Measurements from ENCODE around the gene ATP2A2. TPM values are rescaled to one million over a fixed set of nuclear protein-coding genes. Genes with fewer than 3 reads are reported as not detected.

Gene ATP2A2
- total RNA-seq, 1 experiment from 2014 or later, result 239 TPM

DNA sequence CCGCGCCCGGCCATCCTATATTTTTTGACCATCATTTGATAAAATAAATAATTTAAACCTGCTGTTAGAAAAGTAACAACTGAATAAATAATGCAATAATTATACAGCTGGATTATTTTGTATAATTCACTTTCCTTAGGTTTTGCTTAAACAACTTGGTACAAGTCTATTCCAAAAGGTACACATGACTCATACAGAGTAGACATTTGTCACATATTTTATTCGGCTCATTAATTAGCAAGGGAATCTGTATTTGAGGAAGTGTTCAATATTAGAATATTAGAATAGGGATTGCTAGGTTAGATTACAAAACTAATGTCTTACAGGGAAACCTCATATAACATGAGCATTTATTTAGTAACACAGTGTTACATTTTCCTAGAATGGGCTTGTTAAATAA is 48.7 kb downstream of the ATP2A2 start (continued):
- TF ChIP-seq, protein P1, sequence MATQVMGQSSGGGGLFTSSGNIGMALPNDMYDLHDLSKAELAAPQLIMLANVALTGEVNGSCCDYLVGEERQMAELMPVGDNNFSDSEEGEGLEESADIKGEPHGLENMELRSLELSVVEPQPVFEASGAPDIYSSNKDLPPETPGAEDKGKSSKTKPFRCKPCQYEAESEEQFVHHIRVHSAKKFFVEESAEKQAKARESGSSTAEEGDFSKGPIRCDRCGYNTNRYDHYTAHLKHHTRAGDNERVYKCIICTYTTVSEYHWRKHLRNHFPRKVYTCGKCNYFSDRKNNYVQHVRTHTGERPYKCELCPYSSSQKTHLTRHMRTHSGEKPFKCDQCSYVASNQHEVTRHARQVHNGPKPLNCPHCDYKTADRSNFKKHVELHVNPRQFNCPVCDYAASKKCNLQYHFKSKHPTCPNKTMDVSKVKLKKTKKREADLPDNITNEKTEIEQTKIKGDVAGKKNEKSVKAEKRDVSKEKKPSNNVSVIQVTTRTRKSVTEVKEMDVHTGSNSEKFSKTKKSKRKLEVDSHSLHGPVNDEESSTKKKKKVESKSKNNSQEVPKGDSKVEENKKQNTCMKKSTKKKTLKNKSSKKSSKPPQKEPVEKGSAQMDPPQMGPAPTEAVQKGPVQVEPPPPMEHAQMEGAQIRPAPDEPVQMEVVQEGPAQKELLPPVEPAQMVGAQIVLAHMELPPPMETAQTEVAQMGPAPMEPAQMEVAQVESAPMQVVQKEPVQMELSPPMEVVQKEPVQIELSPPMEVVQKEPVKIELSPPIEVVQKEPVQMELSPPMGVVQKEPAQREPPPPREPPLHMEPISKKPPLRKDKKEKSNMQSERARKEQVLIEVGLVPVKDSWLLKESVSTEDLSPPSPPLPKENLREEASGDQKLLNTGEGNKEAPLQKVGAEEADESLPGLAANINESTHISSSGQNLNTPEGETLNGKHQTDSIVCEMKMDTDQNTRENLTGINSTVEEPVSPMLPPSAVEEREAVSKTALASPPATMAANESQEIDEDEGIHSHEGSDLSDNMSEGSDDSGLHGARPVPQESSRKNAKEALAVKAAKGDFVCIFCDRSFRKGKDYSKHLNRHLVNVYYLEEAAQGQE (IDR thresholded peaks at IDR 0.05; ENCODE audit: low read depth), result no peak
- TF ChIP-seq TCF7L2 (IDR thresholded peaks at IDR 0.05; ENCODE audit: borderline replicate concordance, extremely low read depth, insufficient read depth, insufficient read length) (no peak), YY1 (IDR thresholded peaks at IDR 0.05; ENCODE audit: extremely low read depth, insufficient replicate concordance, low read depth, low read length) (no peak), SRF (IDR thresholded peaks at IDR 0.05; ENCODE audit: low read depth) (no peak)
- TF ChIP-seq, protein P2, sequence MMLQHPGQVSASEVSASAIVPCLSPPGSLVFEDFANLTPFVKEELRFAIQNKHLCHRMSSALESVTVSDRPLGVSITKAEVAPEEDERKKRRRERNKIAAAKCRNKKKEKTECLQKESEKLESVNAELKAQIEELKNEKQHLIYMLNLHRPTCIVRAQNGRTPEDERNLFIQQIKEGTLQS (IDR thresholded peaks at IDR 0.05), result no peak

DNA sequence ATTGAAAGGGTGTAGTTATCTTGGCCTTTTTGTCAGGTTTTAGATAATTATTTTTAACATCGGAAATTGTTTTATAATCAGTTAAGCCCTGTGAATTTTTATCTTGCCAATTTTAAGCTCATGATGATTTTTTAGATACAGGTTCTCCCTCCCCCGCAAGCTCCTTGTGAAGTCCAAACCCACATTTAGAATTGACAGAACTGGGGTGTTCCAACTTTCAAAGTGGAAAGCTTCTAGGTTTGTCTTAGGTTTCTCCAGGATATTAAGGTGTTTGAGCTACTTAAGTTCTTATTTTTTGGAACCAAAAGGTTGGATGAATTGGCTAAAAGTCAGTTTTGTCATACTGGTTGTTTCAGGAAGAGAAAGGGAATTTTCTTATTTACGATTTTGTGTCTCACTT is 49.1 kb downstream of the ATP2A2 start:
- intact Hi-C loops (cut with micrococcal nuclease), result no loop called here
- ChIA-PET POLR2A (no interaction called here), CTCF (interaction anchor here (0.8 kb wide), 1 partner anchor 101 kb away, joined by 4 read pairs; no protein-coding TSS in a partner anchor), RAD21 (ENCODE audit: low non-redundant PET in 1 of 2, low total read pairs in 2 of 2, uncharacterized antibody in 2 of 2, unreplicated experiment in 2 of 2) (no interaction called here)
- TF ChIP-seq CBX3 (IDR thresholded peaks at IDR 0.05; ENCODE audit: low read depth) (no peak), EGR1 (IDR thresholded peaks at IDR 0.05; ENCODE audit: low read depth) (no peak), FOSL1 (IDR thresholded peaks at IDR 0.05; ENCODE audit: low read depth) (no peak), JUND (IDR thresholded peaks at IDR 0.05) (no peak), EZH2phosphoT487 (IDR thresholded peaks at IDR 0.05; ENCODE audit: borderline replicate concordance) (no peak), YY1 (IDR thresholded peaks at IDR 0.05; ENCODE audit: extremely low read depth, insufficient replicate concordance, low read depth, low read length) (no peak), ZFX (IDR thresholded peaks at IDR 0.05) (no peak)
- TF ChIP-seq, protein P3, sequence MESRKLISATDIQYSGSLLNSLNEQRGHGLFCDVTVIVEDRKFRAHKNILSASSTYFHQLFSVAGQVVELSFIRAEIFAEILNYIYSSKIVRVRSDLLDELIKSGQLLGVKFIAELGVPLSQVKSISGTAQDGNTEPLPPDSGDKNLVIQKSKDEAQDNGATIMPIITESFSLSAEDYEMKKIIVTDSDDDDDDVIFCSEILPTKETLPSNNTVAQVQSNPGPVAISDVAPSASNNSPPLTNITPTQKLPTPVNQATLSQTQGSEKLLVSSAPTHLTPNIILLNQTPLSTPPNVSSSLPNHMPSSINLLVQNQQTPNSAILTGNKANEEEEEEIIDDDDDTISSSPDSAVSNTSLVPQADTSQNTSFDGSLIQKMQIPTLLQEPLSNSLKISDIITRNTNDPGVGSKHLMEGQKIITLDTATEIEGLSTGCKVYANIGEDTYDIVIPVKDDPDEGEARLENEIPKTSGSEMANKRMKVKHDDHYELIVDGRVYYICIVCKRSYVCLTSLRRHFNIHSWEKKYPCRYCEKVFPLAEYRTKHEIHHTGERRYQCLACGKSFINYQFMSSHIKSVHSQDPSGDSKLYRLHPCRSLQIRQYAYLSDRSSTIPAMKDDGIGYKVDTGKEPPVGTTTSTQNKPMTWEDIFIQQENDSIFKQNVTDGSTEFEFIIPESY (IDR thresholded peaks at IDR 0.05; ENCODE audit: extremely low read depth, insufficient replicate concordance, low read length), result no peak
- TF ChIP-seq, protein P4, sequence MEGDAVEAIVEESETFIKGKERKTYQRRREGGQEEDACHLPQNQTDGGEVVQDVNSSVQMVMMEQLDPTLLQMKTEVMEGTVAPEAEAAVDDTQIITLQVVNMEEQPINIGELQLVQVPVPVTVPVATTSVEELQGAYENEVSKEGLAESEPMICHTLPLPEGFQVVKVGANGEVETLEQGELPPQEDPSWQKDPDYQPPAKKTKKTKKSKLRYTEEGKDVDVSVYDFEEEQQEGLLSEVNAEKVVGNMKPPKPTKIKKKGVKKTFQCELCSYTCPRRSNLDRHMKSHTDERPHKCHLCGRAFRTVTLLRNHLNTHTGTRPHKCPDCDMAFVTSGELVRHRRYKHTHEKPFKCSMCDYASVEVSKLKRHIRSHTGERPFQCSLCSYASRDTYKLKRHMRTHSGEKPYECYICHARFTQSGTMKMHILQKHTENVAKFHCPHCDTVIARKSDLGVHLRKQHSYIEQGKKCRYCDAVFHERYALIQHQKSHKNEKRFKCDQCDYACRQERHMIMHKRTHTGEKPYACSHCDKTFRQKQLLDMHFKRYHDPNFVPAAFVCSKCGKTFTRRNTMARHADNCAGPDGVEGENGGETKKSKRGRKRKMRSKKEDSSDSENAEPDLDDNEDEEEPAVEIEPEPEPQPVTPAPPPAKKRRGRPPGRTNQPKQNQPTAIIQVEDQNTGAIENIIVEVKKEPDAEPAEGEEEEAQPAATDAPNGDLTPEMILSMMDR (IDR thresholded peaks at IDR 0.05 in 2 of 3, conservative IDR thresholded peaks at IDR 0.05 in 1 of 3; ENCODE audit: borderline replicate concordance in 1 of 3, insufficient read depth in 1 of 3, low read depth in 2 of 3, low read length in 2 of 3), result no peak
- TF ChIP-seq, protein P5, sequence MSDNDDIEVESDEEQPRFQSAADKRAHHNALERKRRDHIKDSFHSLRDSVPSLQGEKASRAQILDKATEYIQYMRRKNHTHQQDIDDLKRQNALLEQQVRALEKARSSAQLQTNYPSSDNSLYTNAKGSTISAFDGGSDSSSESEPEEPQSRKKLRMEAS (IDR thresholded peaks at IDR 0.05), result no peak
- TF ChIP-seq, protein P2 (IDR thresholded peaks at IDR 0.05), result no peak
- Histone ChIP-seq H3K79me2 (ENCODE audit: insufficient read depth, low read length) (peaks cover 96% of the 10 kb centered on the region), H3K9me3 (ENCODE audit: control insufficient read depth in 1 of 2, insufficient read depth in 1 of 2, low read depth in 1 of 2, low read length in 2 of 2) (no peaks in the 10 kb centered on the region), H3K27ac (ENCODE audit: low read depth, low read length) (no peak overlapping the region), H3K4me3 (replicated peaks in 1 of 2; ENCODE audit: low read depth in 1 of 2, low read length in 2 of 2) (no peak overlapping the region), H3K27me3 (ENCODE audit: insufficient read depth, low read length) (no peaks in the 10 kb centered on the region), H3K9ac (ENCODE audit: low read length) (no peak overlapping the region), H3K9me2 (ENCODE audit: insufficient read depth) (no peaks in the 10 kb centered on the region), H2AFZ (ENCODE audit: low read depth, low read length, poor library complexity, severe bottlenecking) (no peak overlapping the region), H3K4me1 (ENCODE audit: control insufficient read depth in 1 of 2, insufficient read depth in 2 of 2, low read length in 2 of 2) (no peaks in the 10 kb centered on the region), H3K36me3 (ENCODE audit: control insufficient read depth in 1 of 2, insufficient read depth in 2 of 2, low read length in 2 of 2) (peaks cover 40 to 74% of the 10 kb centered on the region in 2 experiments), H3K4me2 (ENCODE audit: low read length) (no peak overlapping the region), H4K20me1 (ENCODE audit: insufficient read depth) (peaks cover 16% of the 10 kb centered on the region; the same call in 1 of the 2 replicates)
- ATAC-seq (no peak), DNase-seq (ENCODE audit: low read depth, low spot score) (no peak)
- no TSS peak for BruUV-seq (replicated peaks)
